Neural progenitor cell (in vitro differentiated cells): ENCODE measurements around the gene MAP7D2. TPM values are rescaled to one million over a fixed set of nuclear protein-coding genes. Genes with fewer than 3 reads are reported as not detected.

Experiments
- DNase-seq: peaks from one replicate; pipeline ENCODE4 v3.0.0-alpha.2; 2016; ENCODE audit warnings: low spot score
- H2AFZ ChIP-seq: fragments of 200-600 bp; sonication (generic); replicated peaks from 2 replicates; pipeline ENCODE4 v1.6.1; 2016; ENCODE audit warnings: antibody characterized with exemption
- H3F3A ChIP-seq: fragments of 200-600 bp; sonication (generic); 2 replicates; pipeline ENCODE4 v1.6.1; 2016; ENCODE audit warnings: antibody characterized with exemption, low read depth
- H3K27ac ChIP-seq: fragments of 200-600 bp; sonication (generic); 2 replicates; pipeline ENCODE4 v1.5.1; 2016; ENCODE audit warnings: mild to moderate bottlenecking
- H3K27me3 ChIP-seq: fragments of 200-600 bp; sonication (generic); 2 replicates; pipeline ENCODE4 v1.6.1; 2016; ENCODE audit warnings: mild to moderate bottlenecking, moderate library complexity
- H3K36me3 ChIP-seq: fragments of 200-600 bp; sonication (generic); 2 replicates; pipeline ENCODE4 v1.5.1; 2016
- H3K4me1 ChIP-seq: fragments of 200-600 bp; sonication (generic); 2 replicates; pipeline ENCODE4 v1.6.1; 2016; ENCODE audit warnings: mixed run types
- H3K4me2 ChIP-seq: fragments of 200-600 bp; sonication (generic); 2 replicates; pipeline ENCODE4 v1.6.1; 2016
- H3K4me3 ChIP-seq: fragments of 200-600 bp; sonication (generic); 2 replicates; pipeline ENCODE4 v1.5.1; 2016
- H3K79me2 ChIP-seq: fragments of 200-600 bp; sonication (generic); 2 replicates; pipeline ENCODE4 v1.6.1; 2016; ENCODE audit warnings: low read depth
- H3K9ac ChIP-seq: fragments of 200-600 bp; sonication (generic); 2 replicates; pipeline ENCODE4 v1.6.1; 2016
- H3K9me3 ChIP-seq: fragments of 200-600 bp; sonication (generic); 2 replicates; pipeline ENCODE4 v1.5.1; 2016; ENCODE audit warnings: low read depth
- H4K20me1 ChIP-seq: fragments of 200-600 bp; sonication (generic); 2 replicates; pipeline ENCODE4 v1.6.1; 2016; ENCODE audit warnings: low read depth
- H3K27ac Mint-ChIP-seq: 3 replicates; pipeline ENCODE4 v1.8.0; 2021; ENCODE audit warnings: mixed read lengths
- H3K27me3 Mint-ChIP-seq: 2 replicates; pipeline ENCODE4 v1.8.0; 2022; ENCODE audit warnings: low read depth, mild to moderate bottlenecking, inconsistent platforms, moderate library complexity, mixed read lengths; ENCODE audit not compliant: insufficient read depth
- H3K36me3 Mint-ChIP-seq: 3 replicates; pipeline ENCODE4 v1.8.0; 2021; ENCODE audit warnings: mixed read lengths
- H3K4me1 Mint-ChIP-seq: 3 replicates; pipeline ENCODE4 v1.8.0; 2021; ENCODE audit warnings: mixed read lengths
- H3K4me3 Mint-ChIP-seq: 3 replicates; pipeline ENCODE4 v1.8.0; 2021; ENCODE audit warnings: mild to moderate bottlenecking, moderate library complexity, mixed read lengths
- H3K9me3 Mint-ChIP-seq: 3 replicates; pipeline ENCODE4 v1.8.0; 2020; ENCODE audit warnings: mixed read lengths
- EZH2 ChIP-seq: fragments of 200-600 bp; sonication (generic); IDR thresholded peaks from 2 replicates; pipeline ENCODE4 v1.6.1; 2017; ENCODE audit warnings: antibody characterized with exemption, mild to moderate bottlenecking, moderate library complexity
- EZH2phosphoT487 ChIP-seq: fragments of 200-600 bp; sonication (generic); IDR thresholded peaks from 2 replicates; pipeline ENCODE4 v1.6.1; 2017; ENCODE audit warnings: antibody characterized with exemption
- total RNA-seq: library from RNA; depleted of rRNA; stranded (reverse); fragments of >200 nt; gene quantifications from 2 replicates; pipeline ENCODE4 v1.2.3, GENCODE V29; 2015; ENCODE audit warnings: low replicate concordance
- TF ChIP-seq, protein P1 (sequence below): fragments of 200-600 bp; sonication (generic); IDR thresholded peaks from 2 replicates; pipeline ENCODE4 v1.5.1; 2017; ENCODE audit warnings: antibody characterized with exemption, mild to moderate bottlenecking

Gene MAP7D2
- total RNA-seq, 1 donor from 2014 or later = 2.6 TPM

DNA sequence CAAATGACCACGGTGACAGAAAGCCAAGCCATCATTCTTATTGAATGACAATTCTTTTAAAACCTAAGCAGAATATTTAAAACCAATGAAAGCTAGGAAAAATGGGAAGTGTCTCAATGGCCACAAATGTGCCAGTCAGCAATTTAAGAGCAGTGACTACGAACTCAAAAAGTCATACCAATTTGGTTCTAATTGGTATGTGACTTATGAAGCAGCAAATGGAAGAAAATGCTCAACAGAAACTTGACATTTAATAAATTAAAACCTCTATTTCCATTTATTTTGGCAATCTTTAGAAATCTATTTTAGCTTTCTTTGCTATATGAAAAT, 100.1 kb downstream of the MAP7D2 start:
- peaks cover 15% of the 10 kb centered on the region for H3K9me3 Mint-ChIP-seq
- Histone ChIP-seq H3K4me1 (no peaks in the 10 kb centered on the region), H3K36me3 (no peaks in the 10 kb centered on the region), H3K4me3 (no peak overlapping the region), H3F3A (no peaks in the 10 kb centered on the region), H2AFZ (no peak overlapping the region), H3K79me2 (no peaks in the 10 kb centered on the region), H3K27ac (no peak overlapping the region), H3K27me3 (no peaks in the 10 kb centered on the region), H4K20me1 (no peaks in the 10 kb centered on the region), H3K9me3 (peaks cover 6% of the 10 kb centered on the region), H3K9ac (no peak overlapping the region), H3K4me2 (no peak overlapping the region)
- no peak overlapping the region for H3K27ac Mint-ChIP-seq
- H3K27me3 Mint-ChIP-seq = no peaks in the 10 kb centered on the region
- no peak for DNase-seq
- TF ChIP-seq, protein P1, sequence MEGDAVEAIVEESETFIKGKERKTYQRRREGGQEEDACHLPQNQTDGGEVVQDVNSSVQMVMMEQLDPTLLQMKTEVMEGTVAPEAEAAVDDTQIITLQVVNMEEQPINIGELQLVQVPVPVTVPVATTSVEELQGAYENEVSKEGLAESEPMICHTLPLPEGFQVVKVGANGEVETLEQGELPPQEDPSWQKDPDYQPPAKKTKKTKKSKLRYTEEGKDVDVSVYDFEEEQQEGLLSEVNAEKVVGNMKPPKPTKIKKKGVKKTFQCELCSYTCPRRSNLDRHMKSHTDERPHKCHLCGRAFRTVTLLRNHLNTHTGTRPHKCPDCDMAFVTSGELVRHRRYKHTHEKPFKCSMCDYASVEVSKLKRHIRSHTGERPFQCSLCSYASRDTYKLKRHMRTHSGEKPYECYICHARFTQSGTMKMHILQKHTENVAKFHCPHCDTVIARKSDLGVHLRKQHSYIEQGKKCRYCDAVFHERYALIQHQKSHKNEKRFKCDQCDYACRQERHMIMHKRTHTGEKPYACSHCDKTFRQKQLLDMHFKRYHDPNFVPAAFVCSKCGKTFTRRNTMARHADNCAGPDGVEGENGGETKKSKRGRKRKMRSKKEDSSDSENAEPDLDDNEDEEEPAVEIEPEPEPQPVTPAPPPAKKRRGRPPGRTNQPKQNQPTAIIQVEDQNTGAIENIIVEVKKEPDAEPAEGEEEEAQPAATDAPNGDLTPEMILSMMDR = no peak
- TF ChIP-seq EZH2phosphoT487 = no peak
- no peak for TF ChIP-seq EZH2
- H3K36me3 Mint-ChIP-seq = no peaks in the 10 kb centered on the region
- no peaks in the 10 kb centered on the region for H3K4me1 Mint-ChIP-seq
- no peak overlapping the region for H3K4me3 Mint-ChIP-seq

DNA sequence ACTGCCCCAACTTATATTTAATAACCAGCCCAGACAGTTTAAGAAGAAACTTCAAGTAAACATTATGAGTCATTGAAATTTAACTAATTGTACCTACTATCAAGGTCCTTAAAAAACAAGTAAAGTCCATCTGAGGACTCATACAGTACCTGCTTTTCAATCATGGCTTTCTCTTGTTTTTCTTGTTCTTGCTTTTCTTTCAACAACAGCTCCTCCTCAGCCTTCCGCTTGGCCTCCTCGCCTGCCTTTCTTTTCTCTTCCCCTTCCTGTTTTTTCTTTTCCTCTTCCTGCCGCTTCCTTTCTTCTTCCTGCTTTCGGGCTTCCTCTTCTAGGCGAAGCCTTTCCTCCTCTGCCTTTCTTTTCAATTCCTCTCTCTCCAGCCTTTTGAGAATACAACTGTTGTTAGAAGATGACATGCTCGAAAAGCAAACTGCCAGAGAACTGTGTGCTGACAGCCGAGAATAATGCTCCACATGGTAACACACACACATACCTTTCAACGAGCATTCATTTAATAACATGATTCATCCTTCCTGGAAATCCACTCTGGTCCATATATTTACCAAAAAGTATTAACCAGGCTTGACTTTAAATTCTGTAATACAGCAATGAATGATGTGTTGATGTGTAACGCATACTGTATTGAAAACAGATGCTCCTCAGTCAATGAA, 100.6 kb downstream of the MAP7D2 start:
- H3K36me3 Mint-ChIP-seq = no peaks in the 10 kb centered on the region
- Histone ChIP-seq H3K27ac (no peak overlapping the region), H3K36me3 (no peaks in the 10 kb centered on the region), H3K79me2 (no peaks in the 10 kb centered on the region), H4K20me1 (no peaks in the 10 kb centered on the region), H3K4me2 (no peak overlapping the region), H3K9me3 (peaks cover 6% of the 10 kb centered on the region), H3F3A (no peaks in the 10 kb centered on the region), H2AFZ (no peak overlapping the region), H3K4me1 (no peaks in the 10 kb centered on the region), H3K9ac (no peak overlapping the region), H3K4me3 (no peak overlapping the region), H3K27me3 (no peaks in the 10 kb centered on the region)
- peaks cover 15% of the 10 kb centered on the region for H3K9me3 Mint-ChIP-seq
- no peak for DNase-seq
- TF ChIP-seq EZH2 = no peak
- TF ChIP-seq EZH2phosphoT487 = no peak
- TF ChIP-seq, protein P1 = no peak
- H3K4me1 Mint-ChIP-seq = no peaks in the 10 kb centered on the region
- no peaks in the 10 kb centered on the region for H3K27me3 Mint-ChIP-seq
- H3K4me3 Mint-ChIP-seq = no peak overlapping the region
- H3K27ac Mint-ChIP-seq = no peak overlapping the region

DNA sequence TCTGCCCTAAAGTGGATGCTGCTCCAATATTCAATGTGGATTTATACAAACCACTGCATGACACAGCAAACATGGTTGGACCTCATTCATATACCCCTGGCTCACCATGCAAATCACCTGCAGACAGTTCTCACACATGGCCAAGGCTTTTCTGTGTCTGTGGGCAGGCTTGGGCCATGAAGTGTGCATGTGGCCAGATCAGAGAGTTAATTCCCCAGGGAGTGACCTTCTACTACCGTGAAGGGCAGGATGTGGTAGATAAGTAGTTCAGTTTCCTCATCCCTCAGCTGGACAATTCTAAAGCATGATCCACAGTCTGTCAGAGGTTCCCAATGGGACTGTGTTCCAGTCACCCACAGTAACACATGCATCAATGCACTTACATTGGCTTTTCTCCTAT, 101.3 kb downstream of the MAP7D2 start:
- H3K27ac ChIP-seq = no peak overlapping the region
- Mint-ChIP-seq H3K27me3 (no peaks in the 10 kb centered on the region), H3K27ac (no peak overlapping the region), H3K4me1 (no peaks in the 10 kb centered on the region), H3K9me3 (peaks cover 17% of the 10 kb centered on the region), H3K4me3 (no peak overlapping the region), H3K36me3 (no peaks in the 10 kb centered on the region)
- no peaks in the 10 kb centered on the region for H3K27me3 ChIP-seq
- H3K4me3 ChIP-seq = no peak overlapping the region
- H3K9me3 ChIP-seq = peaks cover 6% of the 10 kb centered on the region
- H3K4me1 ChIP-seq = no peaks in the 10 kb centered on the region
- H2AFZ ChIP-seq = no peak overlapping the region
- H3K9ac ChIP-seq = no peak overlapping the region
- no peaks in the 10 kb centered on the region for H4K20me1 ChIP-seq
- no peak overlapping the region for H3K4me2 ChIP-seq
- TF ChIP-seq, protein P1 = no peak
- TF ChIP-seq EZH2 = no peak
- H3F3A ChIP-seq = no peaks in the 10 kb centered on the region
- no peak for DNase-seq
- H3K36me3 ChIP-seq = no peaks in the 10 kb centered on the region
- H3K79me2 ChIP-seq = no peaks in the 10 kb centered on the region
